ENCODE measurements around the gene GC.
"Not testable (repeated sequence)": the region's sequence is repeated elsewhere in the genome, so short reads cannot be mapped to it uniquely, and the experiment has no call there.

Gene GC, protein sequence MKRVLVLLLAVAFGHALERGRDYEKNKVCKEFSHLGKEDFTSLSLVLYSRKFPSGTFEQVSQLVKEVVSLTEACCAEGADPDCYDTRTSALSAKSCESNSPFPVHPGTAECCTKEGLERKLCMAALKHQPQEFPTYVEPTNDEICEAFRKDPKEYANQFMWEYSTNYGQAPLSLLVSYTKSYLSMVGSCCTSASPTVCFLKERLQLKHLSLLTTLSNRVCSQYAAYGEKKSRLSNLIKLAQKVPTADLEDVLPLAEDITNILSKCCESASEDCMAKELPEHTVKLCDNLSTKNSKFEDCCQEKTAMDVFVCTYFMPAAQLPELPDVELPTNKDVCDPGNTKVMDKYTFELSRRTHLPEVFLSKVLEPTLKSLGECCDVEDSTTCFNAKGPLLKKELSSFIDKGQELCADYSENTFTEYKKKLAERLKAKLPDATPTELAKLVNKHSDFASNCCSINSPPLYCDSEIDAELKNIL

GRCh38 chr4:71783972-71784371, at the start of gene GC:
Gene GC (minus strand): TSS chr4:71784079. CDS start chr4:71784018, 61 bp downstream.
- DNase-seq (ENCODE audit: low spot score): no peak

DNA sequence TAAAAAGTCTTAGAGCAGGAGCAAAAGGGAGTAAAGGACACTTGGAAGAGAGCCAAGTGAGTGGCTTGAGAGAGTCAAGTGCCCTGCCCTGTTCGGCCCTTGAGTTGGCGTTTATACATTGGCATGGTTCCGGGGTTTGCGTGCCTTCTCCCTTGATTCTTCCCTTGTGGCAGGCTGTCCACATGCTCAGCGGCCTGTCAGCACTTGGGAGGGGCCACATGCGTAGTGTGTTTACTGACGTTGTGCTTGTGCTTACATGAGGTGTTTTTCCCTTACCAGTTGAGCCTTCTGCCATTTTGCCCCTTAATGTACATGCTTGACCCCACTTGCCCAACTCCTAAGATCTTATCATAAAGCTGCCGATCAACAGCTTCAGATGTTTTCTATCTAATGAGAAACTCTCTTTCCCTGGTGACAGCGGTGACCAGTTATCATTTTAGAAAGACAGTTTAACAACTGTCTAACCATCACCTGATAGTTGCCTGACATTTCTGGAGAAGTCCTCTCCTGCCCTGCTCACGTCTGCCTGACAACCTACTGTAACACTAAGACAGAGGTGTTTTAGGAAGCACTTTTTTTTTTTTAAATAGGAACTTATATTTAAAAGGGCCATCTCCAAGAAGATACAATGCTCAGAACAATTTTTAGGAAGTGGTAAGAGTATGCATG, 49.5 kb upstream of the GC start:
- no peak for DNase-seq (ENCODE audit: low spot score)

DNA sequence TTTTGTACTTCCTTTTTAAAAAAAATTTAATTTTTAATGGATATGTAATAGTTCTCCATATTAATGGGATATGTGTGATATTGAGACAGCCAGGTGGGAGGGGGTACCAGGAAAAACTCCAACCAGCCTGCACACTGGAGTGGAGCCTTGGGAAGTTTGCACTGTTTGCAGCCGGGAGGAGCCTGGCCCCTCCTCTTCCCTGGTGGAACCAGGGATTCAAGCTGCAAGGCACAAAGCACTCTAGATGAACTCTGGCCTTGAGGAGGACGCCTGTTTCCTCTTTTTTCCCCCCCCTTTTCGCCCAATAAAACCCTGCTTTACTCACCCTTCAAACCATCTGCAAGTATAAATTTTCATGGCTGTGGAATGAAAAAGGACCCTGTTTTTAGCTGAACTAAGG, 48.2 kb upstream of the GC start:
- DNase-seq (ENCODE audit: low spot score): no peak

GRCh38 chr4:71830497-71831190, 46.8 kb upstream of the GC start:
- no peak for DNase-seq (ENCODE audit: low spot score)

DNA sequence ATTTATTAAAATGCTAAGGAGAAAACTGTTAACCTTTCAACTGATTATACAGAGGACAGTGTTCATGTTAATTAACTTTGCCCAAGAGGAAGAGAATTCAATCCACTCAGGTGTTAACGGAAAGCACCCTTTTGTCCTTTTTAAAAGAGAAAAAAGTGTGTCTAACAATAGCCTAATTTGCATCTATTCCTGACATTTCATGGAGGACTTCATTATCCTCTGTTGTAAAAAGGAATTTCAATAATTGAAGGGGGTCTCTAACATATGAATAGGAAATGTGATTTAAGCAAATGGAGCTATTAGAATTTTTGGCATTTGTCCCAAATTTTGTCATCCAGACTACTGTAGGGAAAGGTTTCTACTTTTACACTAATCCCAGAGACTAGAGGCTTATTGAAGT, 44.6 kb upstream of the GC start:
- no peak for DNase-seq (ENCODE audit: low spot score)

GRCh38 chr4:71827826-71828225, 43.9 kb upstream of the GC start:
- no peak for DNase-seq (ENCODE audit: low spot score)

- no peak for DNase-seq (ENCODE audit: low spot score)
These were observed 32.9 kb upstream of the GC start for GRCh38 chr4:71816676-71817303.

GRCh38 chr4:71814433-71814832, 30.6 kb upstream of the GC start:
- no peak for DNase-seq (ENCODE audit: low spot score)

- not testable (repeated sequence) for DNase-seq (ENCODE audit: low spot score)
These were observed 25.9 kb upstream of the GC start for GRCh38 chr4:71809805-71810204.

- no peak for DNase-seq (ENCODE audit: low spot score)
These were observed 23.6 kb upstream of the GC start for GRCh38 chr4:71807469-71807868.

- DNase-seq (ENCODE audit: low spot score): not testable (repeated sequence)
These were observed 21.4 kb upstream of the GC start for GRCh38 chr4:71805230-71805629.

- DNase-seq (ENCODE audit: low spot score): not testable (repeated sequence)
These were observed 20.3 kb upstream of the GC start for GRCh38 chr4:71804017-71804697.

DNA sequence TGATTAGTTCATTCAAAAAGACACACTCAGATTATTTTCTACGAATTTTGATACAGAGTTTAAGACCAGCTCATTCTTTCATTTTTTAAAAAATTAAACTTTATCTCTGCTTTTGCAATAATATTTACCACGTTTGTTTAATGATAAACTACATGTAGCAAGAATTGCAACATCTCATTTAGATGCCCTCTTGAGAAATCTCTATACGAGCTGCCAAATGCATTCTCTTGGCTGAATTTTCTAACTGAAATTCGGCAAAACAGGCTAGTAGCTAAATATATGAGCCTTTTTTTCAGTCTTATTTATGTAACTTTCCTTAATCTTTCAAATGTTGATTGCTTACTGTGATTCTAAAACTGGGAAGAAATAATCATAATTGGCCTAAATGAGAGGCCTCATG, 2.1 kb upstream of the GC start:
- DNase-seq (ENCODE audit: low spot score): no peak

DNA sequence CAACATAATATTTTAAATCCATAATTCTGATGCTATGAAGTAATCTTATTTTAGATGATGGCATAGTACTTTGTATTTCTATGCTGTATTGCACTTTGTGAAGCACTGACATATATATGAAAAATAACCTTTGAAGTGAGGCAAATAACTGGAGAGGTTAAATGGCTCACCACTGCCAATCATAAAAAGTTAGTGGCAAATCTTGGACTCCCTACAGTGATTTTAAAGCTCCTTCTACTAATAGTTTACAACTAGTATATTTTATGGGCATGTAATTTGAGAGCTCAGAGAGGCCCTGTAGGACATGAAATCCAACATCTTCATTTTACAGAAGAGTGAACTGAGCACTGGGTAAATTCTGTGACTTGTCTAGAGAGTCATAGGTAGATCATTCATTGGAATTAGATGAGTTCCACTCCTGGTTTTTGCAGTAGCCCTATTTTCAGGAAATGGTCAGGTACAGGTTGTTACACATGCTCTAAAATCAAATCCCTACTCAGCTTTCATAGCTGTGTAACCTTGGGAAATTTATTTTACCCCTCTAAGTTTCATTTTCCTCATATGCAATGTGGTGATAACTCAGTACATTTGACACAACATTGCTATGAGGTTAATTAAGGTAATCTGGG, 804 bp upstream of the GC start:
- no peak for DNase-seq (ENCODE audit: low spot score)

DNA sequence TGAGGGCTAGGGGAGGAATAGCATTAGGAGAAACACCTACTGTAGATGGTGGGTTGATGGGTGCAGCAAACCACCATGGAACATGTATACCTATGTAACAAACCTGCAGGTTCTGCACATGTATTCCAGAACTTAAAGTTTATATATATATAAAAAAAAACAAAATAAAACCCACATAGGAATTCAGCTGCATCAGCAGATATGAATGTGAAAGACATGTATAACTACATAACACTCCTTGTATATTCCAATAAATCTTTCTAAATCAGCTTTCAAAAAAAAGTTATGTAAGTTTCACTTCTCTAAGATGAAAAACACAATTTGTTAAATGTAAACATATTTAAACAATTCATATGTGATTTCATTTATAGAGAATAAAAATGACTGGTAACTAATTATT, 6.0 kb downstream of the GC start:
- no peak for DNase-seq (ENCODE audit: low spot score)

GRCh38 chr4:71775449-71775848, 8.4 kb downstream of the GC start:
- DNase-seq (ENCODE audit: low spot score): no peak

GRCh38 chr4:71774136-71774535, 9.7 kb downstream of the GC start:
- DNase-seq (ENCODE audit: low spot score): no peak

DNA sequence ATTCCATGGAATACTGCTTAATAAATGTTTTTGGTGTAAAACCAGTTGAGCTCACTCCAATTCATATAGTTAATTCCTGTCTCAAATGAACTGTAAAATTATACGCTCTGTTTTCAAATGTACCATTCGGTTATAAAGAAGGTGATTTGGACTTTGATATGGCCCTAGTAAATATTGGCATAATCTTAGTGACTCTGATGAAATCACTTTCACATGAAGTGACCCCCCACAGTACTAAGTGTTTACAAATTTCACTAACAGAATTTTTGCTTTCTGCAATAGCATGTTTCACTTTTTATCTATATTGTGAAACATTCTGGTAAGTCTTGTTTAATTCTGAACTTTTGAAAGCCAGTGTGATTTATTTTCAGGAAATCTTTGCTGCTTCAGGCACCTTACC, 10.9 kb downstream of the GC start:
- DNase-seq (ENCODE audit: low spot score): no peak

DNA sequence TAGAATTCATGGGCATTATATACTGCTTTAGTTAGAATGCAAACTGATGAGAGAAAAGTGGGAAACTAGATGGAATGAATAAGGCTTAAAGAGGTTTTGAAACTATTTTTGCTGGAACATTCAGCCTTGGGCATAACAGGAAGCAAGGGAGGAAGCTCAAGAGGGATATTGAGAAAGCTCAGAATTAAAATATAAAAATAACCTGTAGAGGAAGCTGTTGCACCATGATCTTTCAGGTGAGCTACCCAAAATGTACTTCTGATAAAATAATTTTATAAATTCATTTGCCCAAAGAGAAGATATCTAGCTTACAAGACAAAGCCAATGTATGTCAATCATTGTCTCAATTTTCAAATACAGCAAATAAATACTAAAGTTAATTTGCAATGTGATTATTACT, 11.3 kb downstream of the GC start:
- DNase-seq (ENCODE audit: low spot score): no peak

DNA sequence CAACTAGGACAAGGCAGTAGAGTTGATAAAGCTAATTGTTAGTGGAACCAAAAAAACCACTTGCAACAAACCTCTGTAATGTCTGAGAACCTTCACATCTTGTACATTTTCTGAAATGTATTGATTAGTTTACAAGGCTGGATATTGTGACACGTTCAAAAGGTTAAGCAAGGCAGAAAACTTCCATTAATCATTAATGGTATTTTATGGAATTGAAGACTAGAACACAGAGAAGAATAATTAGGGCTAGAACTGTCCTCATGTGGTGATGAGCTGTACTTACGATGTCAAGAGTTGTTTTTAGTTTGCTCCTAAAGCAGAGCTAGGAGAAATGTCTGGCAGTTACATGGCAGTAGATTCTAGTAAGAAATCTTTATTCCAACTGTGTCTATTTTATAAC, 12.3 kb downstream of the GC start:
- DNase-seq (ENCODE audit: low spot score): no peak

DNA sequence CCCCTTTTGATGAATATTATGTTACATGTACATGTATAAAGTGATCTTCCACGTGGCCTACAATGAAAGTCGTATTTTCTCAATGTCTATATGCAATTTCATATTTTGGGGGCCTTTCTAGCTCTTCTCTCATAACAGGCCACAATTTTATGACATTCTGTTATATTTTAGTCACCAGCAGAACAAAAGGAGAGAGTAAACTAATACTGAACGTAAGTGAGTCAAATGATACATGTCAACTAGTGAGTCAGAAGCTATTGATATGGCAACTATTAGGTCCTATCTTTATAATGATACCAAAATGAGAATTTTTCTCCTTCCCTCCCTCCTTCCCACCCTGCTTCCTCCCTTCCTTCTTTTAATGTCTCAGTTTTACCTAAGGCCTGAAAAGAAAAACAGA, 14.4 kb downstream of the GC start:
- DNase-seq (ENCODE audit: low spot score): no peak
